Colonic mucosa (tissue), 2 donors: ENCODE measurements around the gene USHBP1. TPM values are rescaled to one million over a fixed set of nuclear protein-coding genes. Genes with fewer than 3 reads are reported as not detected.

ENCODE experiments used
- total RNA-seq, 2 donors: library from RNA; stranded (reverse); fragmentation: NEBNext Ultra II Directional in 1 of 2; extraction: Animal tissue kit (Norgen Biotek cat#: 25700) in 1 of 2; gene quantifications; one replicate each; pipeline ENCODE4 v1.2.1, GENCODE V29; 2021
- donor health status: DM: no; HTN: no; CAD: no.
- donor health status: DM: no; HTN: no; CAD: no.

USHBP1 gene
- total RNA-seq, 2 donors from 2014 or later = 1.1 to 1.3 TPM

Other genes starting within 250 kb of the USHBP1 start
- gene CPAMD8, start 237.9 kb downstream of the USHBP1 start, total RNA-seq = 1 to 10 TPM; 1.8 to 3.5 TPM
- 10 to 100 TPM; 10.6 to 29.8 TPM for gene HAUS8, start 189.3 kb downstream of the USHBP1 start, total RNA-seq
- gene MYO9B, start 189.0 kb downstream of the USHBP1 start, total RNA-seq = 10 to 100 TPM; 56.5 to 89.2 TPM
- 10 to 100 TPM; 18.2 to 22.4 TPM for gene USE1, start 49.4 kb downstream of the USHBP1 start, total RNA-seq
- gene OCEL1, start 38.5 kb downstream of the USHBP1 start, total RNA-seq = 10 to 100 TPM; 35.7 to 46.9 TPM
- gene NR2F6, start 18.8 kb downstream of the USHBP1 start, total RNA-seq = 100 to 1,000 TPM; 129 to 195 TPM
- 10 to 100 TPM; 73.7 to 94.7 TPM for gene BABAM1, start 2.7 kb upstream of the USHBP1 start, total RNA-seq
- gene ANKLE1, start 17.2 kb upstream of the USHBP1 start, total RNA-seq = under 1 TPM; 0.27 to 0.44 TPM
- 1 to 10 TPM; 4.3 to 5.2 TPM for gene ABHD8, start 38.7 kb upstream of the USHBP1 start, total RNA-seq
- gene MRPL34, start 41.1 kb upstream of the USHBP1 start, total RNA-seq = 100 to 1,000 TPM; 127 to 184 TPM
- gene DDA1, start 44.8 kb upstream of the USHBP1 start, total RNA-seq = 10 to 100 TPM; 39.1 to 45.0 TPM
- gene ANO8, start 70.1 kb upstream of the USHBP1 start, total RNA-seq = 10 to 100 TPM in 1 of 2 donors, 1 to 10 TPM in 1; 8.9 to 13.7 TPM
- 10 to 100 TPM; 15.4 to 26.9 TPM for gene GTPBP3, start 72.8 kb upstream of the USHBP1 start, total RNA-seq
- 10 to 100 TPM; 20.8 to 47.1 TPM for gene PLVAP, start 112.6 kb upstream of the USHBP1 start, total RNA-seq
- not detected for gene CCDC194, start 129.5 kb upstream of the USHBP1 start, total RNA-seq
- 10 to 100 TPM; 12.8 to 15.6 TPM for gene BST2, start 140.9 kb upstream of the USHBP1 start, total RNA-seq
- gene MVB12A, start 155.3 kb upstream of the USHBP1 start, total RNA-seq = 10 to 100 TPM; 53.1 to 70.1 TPM
- gene TMEM221, start 183.9 kb upstream of the USHBP1 start, total RNA-seq = not detected
- not detected for gene NXNL1, start 196.2 kb upstream of the USHBP1 start, total RNA-seq
- gene SLC27A1, start 205.8 kb upstream of the USHBP1 start, total RNA-seq = 1 to 10 TPM; 4.2 to 5.1 TPM
- 100 to 1,000 TPM in 1 of 2 donors, 10 to 100 TPM in 1; 93.0 to 114 TPM for gene PGLS, start 246.9 kb upstream of the USHBP1 start, total RNA-seq